PC-3 (cell line): Measurements from ENCODE around the gene NR2E1. TPM values are rescaled to one million over a fixed set of nuclear protein-coding genes. Genes with fewer than 3 reads are reported as not detected.

Source experiments
- ATAC-seq: fragments of 200-7000 bp; cut with Tn5 transposase; 2 replicates; pipeline ENCODE4 v1.9.1; 2020; ENCODE audit warnings: mild to moderate bottlenecking, moderate library complexity
- BruUV-seq: library from RNA; stranded (reverse); fragments of 400-500 nt; replicated peaks from 2 replicates; lab custom pipeline; 2021; lab: Mats Ljungman, UMichigan
- CTCF ChIA-PET: fragments of 300-600 bp; sonication (Branson Sonifier 250); formaldehyde crosslinking; loops from one replicate; lab custom pipeline; 2022; ENCODE audit warnings: antibody characterized with exemption; lab: Charles Lee
- POLR2A ChIA-PET: fragments of 300-600 bp; sonication (Branson Sonifier 250); formaldehyde crosslinking; loops from one replicate; lab custom pipeline; 2022; ENCODE audit warnings: antibody characterized with exemption; ENCODE audit not compliant: unreplicated experiment; lab: Charles Lee
- DNase-seq: peaks from one replicate; pipeline ENCODE4 v3.0.0-alpha.2; 2015
- H2AFZ ChIP-seq: fragments of 300-600 bp; sonication (generic); 2 replicates; pipeline ENCODE4 v1.6.0; 2016; ENCODE audit warnings: antibody characterized with exemption, low read length
- H3F3A ChIP-seq: fragments of 300-600 bp; sonication (generic); one replicate; pipeline ENCODE4 v1.6.0; 2017; ENCODE audit warnings: antibody characterized with exemption, low read length, control low read depth, mild to moderate bottlenecking; ENCODE audit not compliant: unreplicated experiment
- H3K27ac ChIP-seq: fragments of 300-600 bp; sonication (generic); 2 replicates; pipeline ENCODE4 v1.5.1; 2016; ENCODE audit warnings: mild to moderate bottlenecking, low read length
- H3K27me3 ChIP-seq: fragments of 300-600 bp; sonication (generic); 2 replicates; pipeline ENCODE4 v1.6.1; 2016; ENCODE audit warnings: low read length, mixed read lengths
- H3K36me3 ChIP-seq: fragments of 300-600 bp; sonication (generic); 2 replicates; pipeline ENCODE4 v1.6.1; 2016; ENCODE audit warnings: low read depth, mixed run types, low read length, mixed read lengths
- H3K4me1 ChIP-seq: fragments of 300-600 bp; sonication (generic); 2 replicates; pipeline ENCODE4 v1.5.1; 2016; ENCODE audit warnings: low read length; ENCODE audit not compliant: insufficient read depth
- H3K4me2 ChIP-seq: fragments of 300-600 bp; sonication (generic); 2 replicates; pipeline ENCODE4 v1.6.0; 2016; ENCODE audit warnings: low read length
- H3K4me3 ChIP-seq: fragments of 300-600 bp; sonication (generic); 2 replicates; pipeline ENCODE4 v1.5.1; 2016; ENCODE audit warnings: mild to moderate bottlenecking, low read length, mixed read lengths
- H3K79me2 ChIP-seq: fragments of 300-600 bp; sonication (generic); 2 replicates; pipeline ENCODE4 v1.6.1; 2017; ENCODE audit warnings: low read length, mixed read lengths
- H3K9ac ChIP-seq: fragments of 300-600 bp; sonication (generic); 2 replicates; pipeline ENCODE4 v1.6.0; 2016; ENCODE audit warnings: mild to moderate bottlenecking, low read length
- H3K9me2 ChIP-seq: fragments of 300-600 bp; sonication (generic); replicated peaks from 2 replicates; pipeline ENCODE4 v1.6.1; 2016; ENCODE audit warnings: mixed run types, low read length, mixed read lengths
- H3K9me3 ChIP-seq: fragments of 300-600 bp; sonication (generic); 2 replicates; pipeline ENCODE4 v1.6.1; 2016; ENCODE audit warnings: low read length, mixed read lengths
- H4K20me1 ChIP-seq: fragments of 300-600 bp; sonication (generic); 2 replicates; pipeline ENCODE4 v1.6.1; 2016; ENCODE audit warnings: low read length, mixed read lengths
- EZH2 ChIP-seq: fragments of 300-600 bp; sonication (generic); IDR thresholded peaks from one replicate; pipeline ENCODE4 v1.6.1; 2017; ENCODE audit warnings: antibody characterized with exemption, mild to moderate bottlenecking, low read length; ENCODE audit not compliant: unreplicated experiment
- EZH2phosphoT487 ChIP-seq: fragments of 300-600 bp; sonication (generic); IDR thresholded peaks from 2 replicates; pipeline ENCODE4 v1.6.1; 2018; ENCODE audit warnings: mild to moderate bottlenecking, antibody characterized with exemption, low read length, borderline replicate concordance
- intact Hi-C: fragments of 100-400 bp; cut with micrococcal nuclease; formaldehyde crosslinking; loops from 2 replicates; pipeline ENCODE4 v1.9.0; 2023
- total RNA-seq: library from RNA; depleted of rRNA; stranded (reverse); fragments of >200 nt; gene quantifications from 2 replicates; pipeline ENCODE4 v1.2.3, GENCODE V29; 2014
- TF ChIP-seq, protein P1 (sequence below): fragments of 300-600 bp; sonication (generic); conservative IDR thresholded peaks from 2 replicates; pipeline ENCODE4 v1.5.1; 2017; ENCODE audit warnings: antibody characterized with exemption, low read depth, mild to moderate bottlenecking, low read length

The NR2E1 gene
- total RNA-seq, 1 experiment from 2014 or later, result 0.07 TPM

DNA sequence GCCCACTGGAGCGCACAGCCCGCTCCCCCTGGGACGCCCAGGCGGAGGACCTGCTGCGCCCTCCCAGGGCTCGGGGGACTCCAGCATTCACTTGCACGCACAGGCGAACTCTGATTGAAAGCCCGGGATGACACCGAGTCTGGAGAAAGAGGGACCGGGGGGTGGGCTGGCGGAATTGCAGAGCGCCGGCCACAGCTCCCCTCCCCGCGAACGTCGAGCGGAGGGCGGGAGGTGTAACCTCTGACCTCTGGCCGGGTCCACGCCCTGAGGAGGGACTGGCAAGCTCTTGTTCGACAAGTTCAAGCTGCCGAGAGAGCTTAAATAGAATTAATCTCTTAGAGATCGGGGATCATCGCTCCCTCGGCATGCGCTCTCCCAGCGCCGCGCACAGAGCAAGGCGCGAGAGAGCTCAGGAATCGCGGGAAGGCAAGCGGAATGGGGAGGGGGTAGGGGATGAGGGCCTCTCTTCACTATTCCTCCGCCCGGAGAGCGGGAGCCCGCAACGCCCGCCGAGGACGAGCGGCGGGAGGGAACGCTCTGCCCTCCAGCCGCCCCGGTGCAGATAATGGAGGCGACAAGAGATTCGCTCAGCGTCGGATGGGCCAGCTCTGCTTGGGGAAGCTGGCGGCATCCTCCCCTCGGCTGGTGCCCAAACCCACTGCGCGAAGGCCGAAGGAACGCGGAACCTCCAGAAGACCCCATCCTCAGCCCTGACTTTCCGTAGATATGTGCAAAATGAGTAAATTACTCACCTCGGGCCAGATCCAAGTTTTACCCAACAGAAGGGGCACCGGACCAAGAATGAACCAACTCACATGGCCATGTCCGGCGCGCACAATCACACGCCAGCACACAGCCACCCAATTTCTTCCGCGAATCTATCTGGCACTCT lies 761 bp upstream of the NR2E1 start:
- H3K9ac ChIP-seq, result no peak overlapping the region
- TF ChIP-seq EZH2 (no peak), EZH2phosphoT487 (no peak)
- TF ChIP-seq, protein P1, sequence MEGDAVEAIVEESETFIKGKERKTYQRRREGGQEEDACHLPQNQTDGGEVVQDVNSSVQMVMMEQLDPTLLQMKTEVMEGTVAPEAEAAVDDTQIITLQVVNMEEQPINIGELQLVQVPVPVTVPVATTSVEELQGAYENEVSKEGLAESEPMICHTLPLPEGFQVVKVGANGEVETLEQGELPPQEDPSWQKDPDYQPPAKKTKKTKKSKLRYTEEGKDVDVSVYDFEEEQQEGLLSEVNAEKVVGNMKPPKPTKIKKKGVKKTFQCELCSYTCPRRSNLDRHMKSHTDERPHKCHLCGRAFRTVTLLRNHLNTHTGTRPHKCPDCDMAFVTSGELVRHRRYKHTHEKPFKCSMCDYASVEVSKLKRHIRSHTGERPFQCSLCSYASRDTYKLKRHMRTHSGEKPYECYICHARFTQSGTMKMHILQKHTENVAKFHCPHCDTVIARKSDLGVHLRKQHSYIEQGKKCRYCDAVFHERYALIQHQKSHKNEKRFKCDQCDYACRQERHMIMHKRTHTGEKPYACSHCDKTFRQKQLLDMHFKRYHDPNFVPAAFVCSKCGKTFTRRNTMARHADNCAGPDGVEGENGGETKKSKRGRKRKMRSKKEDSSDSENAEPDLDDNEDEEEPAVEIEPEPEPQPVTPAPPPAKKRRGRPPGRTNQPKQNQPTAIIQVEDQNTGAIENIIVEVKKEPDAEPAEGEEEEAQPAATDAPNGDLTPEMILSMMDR, result no peak
- H3K9me3 ChIP-seq, result no peaks in the 10 kb centered on the region
- no peaks in the 10 kb centered on the region for H3F3A ChIP-seq
- H3K36me3 ChIP-seq, result no peaks in the 10 kb centered on the region
- no peak overlapping the region for H3K4me2 ChIP-seq
- no peak overlapping the region for H3K4me3 ChIP-seq
- no peaks in the 10 kb centered on the region for H3K4me1 ChIP-seq
- CTCF ChIA-PET, result no interaction called here
- H3K9me2 ChIP-seq, result no peaks in the 10 kb centered on the region
- DNase-seq (no peak), ATAC-seq (no peak)
- POLR2A ChIA-PET, result no interaction called here
- intact Hi-C loops, result no loop called here
- no peaks in the 10 kb centered on the region for H3K79me2 ChIP-seq
- H3K27me3 ChIP-seq, result peaks cover 14% of the 10 kb centered on the region
- H2AFZ ChIP-seq, result no peak overlapping the region
- H4K20me1 ChIP-seq, result no peaks in the 10 kb centered on the region
- H3K27ac ChIP-seq, result no peak overlapping the region
- BruUV-seq, result no TSS peak

DNA sequence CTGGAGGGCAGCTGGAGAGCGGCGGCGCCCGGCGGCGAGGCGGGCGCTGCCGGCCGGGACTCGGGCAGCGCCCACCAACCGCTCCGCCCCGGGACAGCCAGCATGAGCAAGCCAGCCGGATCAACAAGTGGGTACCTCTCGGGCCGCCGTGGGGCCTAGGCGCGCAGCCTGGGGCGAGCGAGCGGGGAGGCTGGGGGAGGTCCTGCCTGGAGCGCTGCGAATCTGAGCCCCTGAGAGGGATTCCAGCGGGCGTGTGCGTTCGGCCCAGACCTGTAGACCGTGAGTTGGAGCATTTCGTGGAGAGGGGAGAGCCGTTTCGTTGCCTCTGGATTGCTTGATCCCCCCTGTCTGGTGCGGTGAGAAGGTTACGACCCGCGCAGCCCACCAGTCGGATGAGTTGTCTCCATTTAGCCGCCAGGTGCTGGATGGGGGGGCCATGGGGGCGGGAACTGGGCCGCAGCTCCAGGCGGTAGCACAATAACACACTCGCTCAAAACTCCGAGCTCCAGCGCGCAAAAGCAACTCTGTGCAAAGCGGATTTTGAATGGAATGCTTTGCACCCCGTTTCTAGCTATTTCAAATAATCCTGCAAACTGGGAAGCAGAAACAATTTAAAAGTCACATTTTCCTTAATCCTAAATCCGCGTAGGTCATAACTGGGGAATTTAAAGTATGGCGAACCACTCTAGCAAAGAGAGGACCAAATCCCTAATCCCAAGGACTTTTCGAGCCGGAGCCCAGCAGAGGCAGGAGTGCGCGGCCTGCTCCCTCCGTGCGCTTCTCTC lies 1.0 kb downstream of the NR2E1 start:
- no peak overlapping the region for H3K4me3 ChIP-seq
- H2AFZ ChIP-seq, result no peak overlapping the region
- H3K79me2 ChIP-seq, result no peaks in the 10 kb centered on the region
- no peaks in the 10 kb centered on the region for H3K9me3 ChIP-seq
- peaks cover 4% of the 10 kb centered on the region; the same call in 1 of the 2 replicates for H3K27me3 ChIP-seq
- H3K4me2 ChIP-seq, result no peak overlapping the region
- H4K20me1 ChIP-seq, result no peaks in the 10 kb centered on the region
- H3F3A ChIP-seq, result no peaks in the 10 kb centered on the region
- TF ChIP-seq, protein P1, result no peak
- TF ChIP-seq EZH2phosphoT487, result no peak
- no peak for TF ChIP-seq EZH2
- no peak overlapping the region for H3K9ac ChIP-seq
- ATAC-seq, result no peak
- POLR2A ChIA-PET, result no interaction called here
- no peak for DNase-seq
- intact Hi-C loops, result no loop called here
- CTCF ChIA-PET, result interaction anchor here (0.5 kb wide), 1 partner anchor 369 kb away, joined by 8 read pairs; no protein-coding TSS in a partner anchor
- H3K36me3 ChIP-seq, result no peaks in the 10 kb centered on the region
- BruUV-seq, result no TSS peak
- no peak overlapping the region for H3K27ac ChIP-seq
- H3K4me1 ChIP-seq, result no peaks in the 10 kb centered on the region
- no peaks in the 10 kb centered on the region for H3K9me2 ChIP-seq
